Stimulated activated CD4-positive, alpha-beta T cell treated with anti-CD3 and anti-CD28 coated beads, Interleukin-2, amount 100 ng/mL, for 4 hours (primary cell): ENCODE results near the gene LRRC26.
A peak's percentile ranks its signal among the peaks of the same experiment; 100 is the strongest.

Source experiments
- DNase-seq: peaks from one replicate; pipeline ENCODE4 v3.0.0-alpha.2; 2020; ENCODE audit warnings: low read depth

Gene LRRC26

GRCh38 chr9:137198902-137199283 is 29.0 kb upstream of the LRRC26 start:
- no peak for DNase-seq

GRCh38 chr9:137198051-137198901 is 28.4 kb upstream of the LRRC26 start:
- DNase-seq, result no peak

GRCh38 chr9:137195525-137196220 is 25.8 kb upstream of the LRRC26 start:
- no peak for DNase-seq

- no peak for DNase-seq
These were observed 25.1 kb upstream of the LRRC26 start for GRCh38 chr9:137194909-137195308.

GRCh38 chr9:137194388-137194787 is 24.5 kb upstream of the LRRC26 start:
- no peak for DNase-seq

GRCh38 chr9:137193771-137194170 is 23.9 kb upstream of the LRRC26 start:
- DNase-seq, result no peak

GRCh38 chr9:137192859-137193258 is 23.0 kb upstream of the LRRC26 start:
- no peak for DNase-seq

GRCh38 chr9:137192448-137192780 is 22.6 kb upstream of the LRRC26 start:
- no peak for DNase-seq

- DNase-seq, result no peak
These were observed 22.0 kb upstream of the LRRC26 start for GRCh38 chr9:137191691-137192447.

- no peak for DNase-seq
These were observed 21.4 kb upstream of the LRRC26 start for GRCh38 chr9:137191245-137191644.

- no peak for DNase-seq
These were observed 20.5 kb upstream of the LRRC26 start for GRCh38 chr9:137190315-137190856.

- no peak for DNase-seq
These were observed 19.7 kb upstream of the LRRC26 start for GRCh38 chr9:137189297-137190295.

- DNase-seq, result peak; percentile 86
These were observed 18.8 kb upstream of the LRRC26 start, which contains the start of the genes ANAPC2 and SSNA1 for GRCh38 chr9:137188490-137189296. ANAPC2 (minus strand) TSS chr9:137188560; CDS start chr9:137188532, 28 bp downstream. SSNA1 (plus strand) TSS chr9:137188676; CDS start chr9:137188727, 51 bp downstream.

- no peak for DNase-seq
These were observed 18.2 kb upstream of the LRRC26 start for GRCh38 chr9:137188086-137188489.

- DNase-seq, result no peak
These were observed 17.5 kb upstream of the LRRC26 start for GRCh38 chr9:137187386-137187785.

- DNase-seq, result no peak
These were observed 16.5 kb upstream of the LRRC26 start for GRCh38 chr9:137186385-137186784.

GRCh38 chr9:137185921-137186320 is 16.1 kb upstream of the LRRC26 start:
- no peak for DNase-seq

- DNase-seq, result no peak
These were observed 15.2 kb upstream of the LRRC26 start for GRCh38 chr9:137184881-137185660.

- no peak for DNase-seq
These were observed 14.2 kb upstream of the LRRC26 start for GRCh38 chr9:137183980-137184595.
